Transverse colon (tissue), 4 donors: ENCODE measurements around the gene ENOX1. TPM values are rescaled to one million over a fixed set of nuclear protein-coding genes. Genes with fewer than 3 reads are reported as not detected.
"Not testable (repeated sequence)": the region's sequence is repeated elsewhere in the genome, so short reads cannot be mapped to it uniquely, and the experiment has no call there.

Source experiments
- DNase-seq: peaks from one replicate; pipeline ENCODE4 v3.0.0-alpha.2; 2019
- H3K27ac ChIP-seq, 4 donors: fragments of 200-600 bp; sonication (generic); 2 replicates each; pipeline ENCODE4 v1.5.1; 2016 to 2018; ENCODE audit warnings: inconsistent platforms in 4 of 4
- H3K27me3 ChIP-seq: fragments of 200-600 bp; sonication (generic); 2 replicates; pipeline ENCODE4 v1.5.1; 2017; ENCODE audit warnings: inconsistent platforms
- H3K36me3 ChIP-seq, 4 donors: fragments of 200-600 bp; sonication (generic); 2 replicates each; pipeline ENCODE4 v1.5.1; 2017 to 2019; ENCODE audit warnings: inconsistent platforms in 4 of 4
- H3K4me1 ChIP-seq, 4 donors: fragments of 200-600 bp; sonication (generic); 2 replicates each; pipeline ENCODE4 v1.5.1; 2017 to 2020; ENCODE audit warnings: inconsistent platforms in 4 of 4
- H3K4me3 ChIP-seq, 4 donors: fragments of 200-600 bp; sonication (generic); 1 replicate in 1 of 4; 2 replicates in 3 of 4; pipeline versions ENCODE4 v1.5.1 to v1.6.1; 2017 to 2019; ENCODE audit warnings: inconsistent platforms in 4 of 4
- H3K9me3 ChIP-seq, 2 donors: fragments of 200-600 bp; sonication (generic); 2 replicates each; pipeline ENCODE4 v1.5.1; 2017 to 2019; ENCODE audit warnings: inconsistent platforms in 2 of 2
- EP300 ChIP-seq: sonication (generic); formaldehyde crosslinking; IDR thresholded peaks from one replicate; pipeline ENCODE4 v1.6.1; 2017; ENCODE audit warnings: antibody characterized with exemption, low read depth
- POLR2A ChIP-seq: fragments of 450-650 bp; IDR thresholded peaks from one replicate; pipeline ENCODE4 v1.6.1; 2016; ENCODE audit warnings: antibody characterized with exemption, mild to moderate bottlenecking, moderate library complexity
- POLR2AphosphoS5 ChIP-seq, 3 donors: sonication (generic); formaldehyde crosslinking; IDR thresholded peaks; one replicate each; pipeline ENCODE4 v1.6.1; 2016; ENCODE audit warnings: antibody characterized with exemption in 3 of 3
- WGBS, 2 donors: methylation state at CpG; one replicate each; pipeline ENCODE4 v1.1.5; 2018; ENCODE audit warnings: low coverage in 1 of 2; 5-methylcytosine and 5-hydroxymethylcytosine counted together
- in situ Hi-C, 4 donors: fragments of 200-750 bp; cut with MboI; loops; one replicate each; pipeline versions ENCODE4 v1.15.0 to v1.15.1; 2017; ENCODE audit warnings: low sequenced_read_pairs in 3 of 4, low pct_ligation_motif_present in 1 of 4, low pct_unique_long_range_greater_than_20kb in 1 of 4
- intact Hi-C: fragments of 100-400 bp; cut with DNase I; formaldehyde crosslinking; loops from one replicate; pipeline ENCODE4 v1.15.1; 2023; ENCODE audit warnings: low total_unique reads
- total RNA-seq, 4 donors: library from RNA; depleted of rRNA; stranded (reverse); fragments of >200 nt; gene quantifications; one replicate each; pipeline ENCODE4 v1.1.0, GENCODE V29; 2016
- TF ChIP-seq, protein P1 (sequence below), 5 experiments: fragments of 200-600 bp in 3 of 5; fragments of 450-650 bp in 2 of 5; sonication (generic) in 3 of 5; IDR thresholded peaks; 1 replicate in 2 of 5; 2 replicates in 3 of 5; pipeline ENCODE4 v1.5.1; 2016 to 2017; ENCODE audit warnings: antibody characterized with exemption in 5 of 5, inconsistent platforms in 3 of 5, mild to moderate bottlenecking in 2 of 5, moderate library complexity in 1 of 5

The ENOX1 gene
- 1 to 10 TPM; 1.5 to 6.4 (median 2.2) TPM for total RNA-seq

DNA sequence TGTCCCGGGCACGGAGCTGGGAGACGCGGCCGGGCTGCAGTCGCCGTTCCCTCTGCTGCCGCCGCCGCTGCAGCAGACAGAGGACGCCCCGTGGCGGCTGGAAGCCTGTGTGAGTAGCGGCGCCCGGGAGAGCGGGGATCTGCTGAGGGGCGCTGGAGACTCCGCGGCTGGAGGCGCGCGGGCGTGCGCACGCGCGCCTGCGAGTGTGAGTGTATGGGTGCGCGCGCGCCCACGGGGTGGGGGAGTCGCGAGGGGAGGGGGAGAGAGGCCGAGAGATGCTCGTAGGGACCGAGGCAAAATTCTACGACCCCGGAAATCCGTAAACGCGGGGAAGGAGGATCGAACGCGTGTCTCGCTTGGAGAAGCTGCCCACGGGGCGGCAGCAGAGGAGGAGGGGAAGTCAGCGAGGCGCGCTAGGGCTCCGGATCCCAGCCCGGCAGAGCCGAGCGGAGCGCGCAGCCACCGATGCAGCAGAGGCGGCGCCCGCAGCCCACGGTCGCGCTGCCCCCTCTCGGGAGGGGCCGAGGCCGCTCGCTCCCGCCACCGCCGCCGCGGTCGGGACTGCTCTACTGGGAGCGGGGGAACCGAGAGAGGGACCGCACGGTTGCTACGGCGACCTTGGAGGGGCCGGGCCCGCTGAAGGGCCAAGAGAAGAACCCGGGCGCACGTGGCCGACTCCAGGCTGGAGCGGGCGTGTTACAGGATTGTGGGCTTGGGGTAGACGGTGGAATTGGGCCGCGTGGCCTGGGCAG, at the start of gene ENOX1:
Gene ENOX1, minus strand, starts transcription at position 207 of the 752 bp plus-strand sequence.
- Histone ChIP-seq H3K4me1 (peaks cover 0 to 29% (median 21%) of the 10 kb centered on the region in 4 donors), H3K4me3 (peak within 1 kb of the TSS; percentile 49 to 81 (median 64)), H3K27ac (peak within 1 kb of the TSS; percentile 80 to 92 (median 85)), H3K9me3 (no peaks in the 10 kb centered on the region), H3K27me3 (peaks cover 41% of the 10 kb centered on the region), H3K36me3 (no peaks in the 10 kb centered on the region)
- peak; percentile 38 for DNase-seq
- intact Hi-C loops (no loop called here), in situ Hi-C loops (loop anchor here (25.0 kb wide), 1 partner anchor 700 kb away; no protein-coding TSS in a partner anchor)
- no peak for TF ChIP-seq POLR2A
- TF ChIP-seq, protein P1, sequence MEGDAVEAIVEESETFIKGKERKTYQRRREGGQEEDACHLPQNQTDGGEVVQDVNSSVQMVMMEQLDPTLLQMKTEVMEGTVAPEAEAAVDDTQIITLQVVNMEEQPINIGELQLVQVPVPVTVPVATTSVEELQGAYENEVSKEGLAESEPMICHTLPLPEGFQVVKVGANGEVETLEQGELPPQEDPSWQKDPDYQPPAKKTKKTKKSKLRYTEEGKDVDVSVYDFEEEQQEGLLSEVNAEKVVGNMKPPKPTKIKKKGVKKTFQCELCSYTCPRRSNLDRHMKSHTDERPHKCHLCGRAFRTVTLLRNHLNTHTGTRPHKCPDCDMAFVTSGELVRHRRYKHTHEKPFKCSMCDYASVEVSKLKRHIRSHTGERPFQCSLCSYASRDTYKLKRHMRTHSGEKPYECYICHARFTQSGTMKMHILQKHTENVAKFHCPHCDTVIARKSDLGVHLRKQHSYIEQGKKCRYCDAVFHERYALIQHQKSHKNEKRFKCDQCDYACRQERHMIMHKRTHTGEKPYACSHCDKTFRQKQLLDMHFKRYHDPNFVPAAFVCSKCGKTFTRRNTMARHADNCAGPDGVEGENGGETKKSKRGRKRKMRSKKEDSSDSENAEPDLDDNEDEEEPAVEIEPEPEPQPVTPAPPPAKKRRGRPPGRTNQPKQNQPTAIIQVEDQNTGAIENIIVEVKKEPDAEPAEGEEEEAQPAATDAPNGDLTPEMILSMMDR (IDR thresholded peaks at IDR 0.05): peak in 1 of 5 experiments; percentile 15
- no peak for TF ChIP-seq POLR2AphosphoS5 (IDR thresholded peaks at IDR 0.05)
- WGBS, 2 donors: 2% methylated on average over 89 of the region's 93 CpGs; no CpG with 5 or more reads in 1 of the 2 donors

DNA sequence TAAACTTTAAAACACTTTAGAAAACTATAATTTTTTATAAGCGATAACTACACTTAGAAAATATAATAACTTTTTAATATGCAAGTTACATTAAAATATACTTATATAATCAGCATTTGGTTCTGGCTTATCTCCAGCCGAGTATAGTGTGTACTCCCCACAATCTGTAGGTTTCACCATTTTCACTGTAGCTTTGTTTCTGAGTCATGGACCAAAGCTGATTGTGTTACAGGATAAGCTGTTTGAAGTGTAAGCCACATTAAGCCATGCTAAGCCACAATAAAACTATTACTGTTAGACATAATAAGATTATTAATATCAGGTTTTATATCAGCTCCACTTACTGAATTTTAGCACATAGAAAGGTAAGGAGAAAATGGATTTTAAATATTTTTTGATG, 48.9 kb upstream of the ENOX1 start:
- H3K27me3 ChIP-seq: no peaks in the 10 kb centered on the region
- intact Hi-C loops: no loop called here
- no peaks in the 10 kb centered on the region for H3K9me3 ChIP-seq
- H3K4me3 ChIP-seq: no peak overlapping the region
- H3K27ac ChIP-seq: no peak overlapping the region
- no peak for DNase-seq
- no peaks in the 10 kb centered on the region for H3K4me1 ChIP-seq
- 94 to 96% methylated on average over 2 of the region's 2 CpGs for WGBS, 2 donors
- no peak for TF ChIP-seq POLR2AphosphoS5 (IDR thresholded peaks at IDR 0.05)
- TF ChIP-seq POLR2A: no peak
- TF ChIP-seq EP300: no peak
- TF ChIP-seq, protein P1 (IDR thresholded peaks at IDR 0.05): no peak
- H3K36me3 ChIP-seq: no peaks in the 10 kb centered on the region
- in situ Hi-C loops: no loop called here

DNA sequence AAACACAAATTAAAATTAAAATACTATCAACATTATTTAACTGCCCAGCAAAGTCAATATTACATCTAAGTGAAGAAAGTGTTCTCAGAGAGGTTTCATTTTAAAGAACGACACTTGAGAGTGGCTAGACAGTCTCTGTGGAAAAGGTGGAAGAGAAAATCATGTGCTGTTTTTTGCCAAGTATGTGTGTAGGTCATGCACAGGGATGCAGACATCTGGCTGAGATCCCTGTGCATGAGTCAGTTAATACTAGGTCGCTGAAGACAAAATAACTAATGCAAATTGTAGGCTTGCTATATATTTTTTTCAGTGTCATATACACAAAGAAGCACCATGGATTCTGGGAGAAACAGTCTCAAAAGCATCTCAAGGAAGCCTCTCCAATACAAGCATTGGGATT, 44.3 kb upstream of the ENOX1 start:
- Histone ChIP-seq H3K4me1 (no peaks in the 10 kb centered on the region), H3K27ac (no peak overlapping the region), H3K4me3 (no peak overlapping the region), H3K27me3 (no peaks in the 10 kb centered on the region), H3K36me3 (no peaks in the 10 kb centered on the region), H3K9me3 (no peaks in the 10 kb centered on the region)
- WGBS, 2 donors: 69 to 86% methylated on average over 1 to 2 of the region's 2 CpGs
- intact Hi-C loops (no loop called here), in situ Hi-C loops (no loop called here)
- no peak for DNase-seq
- TF ChIP-seq POLR2AphosphoS5 (IDR thresholded peaks at IDR 0.05): no peak
- TF ChIP-seq EP300: no peak
- TF ChIP-seq, protein P1 (IDR thresholded peaks at IDR 0.05): no peak
- TF ChIP-seq POLR2A: no peak

DNA sequence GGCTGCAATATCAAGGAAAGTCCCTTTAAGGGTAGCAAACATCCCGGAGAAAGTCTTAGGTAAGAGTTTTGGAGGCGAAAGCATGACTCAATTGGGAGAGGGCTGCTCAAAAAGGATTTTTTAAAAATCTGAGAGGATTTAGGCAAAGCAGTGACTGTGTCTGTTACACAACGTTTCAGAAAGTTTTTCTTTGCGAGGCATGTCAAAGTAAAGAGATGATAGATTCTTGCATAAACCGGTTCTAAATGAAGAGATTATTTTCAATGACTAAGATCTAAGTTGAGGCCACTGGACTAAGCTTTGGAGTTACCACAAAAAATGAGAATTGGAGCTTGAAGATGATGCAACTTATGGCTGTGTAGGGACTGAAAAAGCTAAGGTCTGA, 43.7 kb upstream of the ENOX1 start:
- 56 to 67% methylated on average over 5 of the region's 5 CpGs for WGBS, 2 donors
- TF ChIP-seq EP300 (no peak), POLR2AphosphoS5 (IDR thresholded peaks at IDR 0.05) (no peak)
- TF ChIP-seq, protein P1 (IDR thresholded peaks at IDR 0.05): no peak
- Histone ChIP-seq H3K27me3 (no peaks in the 10 kb centered on the region), H3K4me3 (no peak overlapping the region), H3K36me3 (no peaks in the 10 kb centered on the region), H3K27ac (no peak overlapping the region), H3K9me3 (no peaks in the 10 kb centered on the region), H3K4me1 (no peaks in the 10 kb centered on the region)
- intact Hi-C loops (no loop called here), in situ Hi-C loops (no loop called here)
- DNase-seq: no peak

DNA sequence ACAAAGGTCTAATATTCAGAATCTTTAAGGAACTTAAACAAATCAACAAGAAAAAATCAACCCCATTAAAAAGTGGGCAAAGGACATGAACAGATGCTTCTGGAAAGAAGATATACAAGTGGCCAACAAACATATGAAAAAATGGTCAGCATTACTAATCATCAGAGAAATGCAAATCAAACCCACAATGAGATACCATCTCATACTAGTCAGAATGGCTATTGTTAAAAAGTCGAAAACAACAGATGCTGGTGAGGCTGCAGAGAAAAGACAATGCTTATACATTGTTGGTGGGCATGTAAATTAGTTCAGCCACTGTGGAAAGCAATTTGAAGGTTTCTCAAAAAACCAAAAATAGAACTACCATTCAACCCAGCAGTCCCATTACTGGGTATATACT, 37.9 kb upstream of the ENOX1 start:
- H3K27me3 ChIP-seq, H3K27ac ChIP-seq, intact Hi-C loops, H3K4me1 ChIP-seq, DNase-seq, H3K9me3 ChIP-seq, H3K36me3 ChIP-seq, H3K4me3 ChIP-seq: not testable (repeated sequence)
- WGBS, 2 donors: 71 to 88% methylated on average over 1 of the region's 1 CpG
- in situ Hi-C loops: loop anchor here in 1 of 4 donors (25.0 kb wide), 1 partner anchor 1237 kb away; no protein-coding TSS in a partner anchor
